Measurements from ENCODE around the gene CDC42EP3.

DNA sequence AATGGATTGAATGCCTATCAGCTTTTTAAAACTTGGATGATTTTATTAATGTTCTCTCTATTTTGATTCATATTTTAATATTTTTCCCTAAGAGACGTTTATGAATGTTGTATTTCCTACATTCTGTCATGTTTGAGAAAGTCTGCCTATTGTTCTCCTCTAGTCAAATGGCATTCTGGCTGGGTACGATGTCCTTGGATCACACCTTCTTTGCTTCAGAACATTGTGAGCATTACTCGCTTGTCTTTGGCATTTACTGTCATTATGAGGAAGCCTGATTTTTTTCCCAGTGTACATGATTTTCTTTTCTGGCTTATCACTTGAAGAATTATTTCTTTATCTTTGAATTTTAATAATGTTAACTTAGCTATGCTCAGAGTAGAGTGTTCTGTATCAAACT lies 78.4 kb downstream of the CDC42EP3 start:
- TF ChIP-seq, protein P1, sequence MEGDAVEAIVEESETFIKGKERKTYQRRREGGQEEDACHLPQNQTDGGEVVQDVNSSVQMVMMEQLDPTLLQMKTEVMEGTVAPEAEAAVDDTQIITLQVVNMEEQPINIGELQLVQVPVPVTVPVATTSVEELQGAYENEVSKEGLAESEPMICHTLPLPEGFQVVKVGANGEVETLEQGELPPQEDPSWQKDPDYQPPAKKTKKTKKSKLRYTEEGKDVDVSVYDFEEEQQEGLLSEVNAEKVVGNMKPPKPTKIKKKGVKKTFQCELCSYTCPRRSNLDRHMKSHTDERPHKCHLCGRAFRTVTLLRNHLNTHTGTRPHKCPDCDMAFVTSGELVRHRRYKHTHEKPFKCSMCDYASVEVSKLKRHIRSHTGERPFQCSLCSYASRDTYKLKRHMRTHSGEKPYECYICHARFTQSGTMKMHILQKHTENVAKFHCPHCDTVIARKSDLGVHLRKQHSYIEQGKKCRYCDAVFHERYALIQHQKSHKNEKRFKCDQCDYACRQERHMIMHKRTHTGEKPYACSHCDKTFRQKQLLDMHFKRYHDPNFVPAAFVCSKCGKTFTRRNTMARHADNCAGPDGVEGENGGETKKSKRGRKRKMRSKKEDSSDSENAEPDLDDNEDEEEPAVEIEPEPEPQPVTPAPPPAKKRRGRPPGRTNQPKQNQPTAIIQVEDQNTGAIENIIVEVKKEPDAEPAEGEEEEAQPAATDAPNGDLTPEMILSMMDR (IDR thresholded peaks at IDR 0.05; ENCODE audit: low read depth, low read length), result no peak
- TF ChIP-seq EZH2phosphoT487 (IDR thresholded peaks at IDR 0.05; ENCODE audit: low read depth), result no peak

Measured in OCI-LY3 (cell line).